ENCODE data around the gene CPLANE1. TPM values are rescaled to one million over a fixed set of nuclear protein-coding genes. Genes with fewer than 3 reads are reported as not detected.
A peak's percentile ranks its signal among the peaks of the same experiment; 100 is the strongest.

The CPLANE1 gene
- total RNA-seq, 1 donor from 2014 or later = 20.7 TPM

DNA sequence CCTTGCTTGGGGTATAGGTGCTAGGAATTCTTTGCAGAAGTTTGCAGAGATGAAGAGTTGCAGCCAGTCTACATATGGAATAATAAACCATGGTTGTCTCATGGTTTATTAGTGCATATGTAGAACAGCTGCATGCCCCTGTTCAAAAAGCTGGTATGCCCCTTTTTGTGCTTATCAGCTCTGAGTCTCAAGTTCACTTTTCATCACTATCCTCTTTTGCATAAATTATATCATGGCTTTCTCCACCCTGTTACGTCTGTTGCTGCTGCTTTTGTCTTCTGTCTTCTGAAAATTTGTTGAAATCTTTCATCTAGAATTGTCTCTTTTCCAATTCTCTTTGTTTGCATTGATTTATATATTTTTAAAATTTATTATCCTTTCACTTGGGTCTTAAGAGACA is 172.0 kb downstream of the CPLANE1 start:
- Histone ChIP-seq H3K9me3 (no peaks in the 10 kb centered on the region), H3K4me1 (peaks cover 5% of the 10 kb centered on the region), H3K27ac (no peak overlapping the region), H3K36me3 (peaks cover 4% of the 10 kb centered on the region), H3K27me3 (ENCODE audit: low read depth) (no peaks in the 10 kb centered on the region), H3K4me3 (no peak overlapping the region)
- intact Hi-C loops (cut with DNase I) = no loop called here
- TF ChIP-seq, protein P1, sequence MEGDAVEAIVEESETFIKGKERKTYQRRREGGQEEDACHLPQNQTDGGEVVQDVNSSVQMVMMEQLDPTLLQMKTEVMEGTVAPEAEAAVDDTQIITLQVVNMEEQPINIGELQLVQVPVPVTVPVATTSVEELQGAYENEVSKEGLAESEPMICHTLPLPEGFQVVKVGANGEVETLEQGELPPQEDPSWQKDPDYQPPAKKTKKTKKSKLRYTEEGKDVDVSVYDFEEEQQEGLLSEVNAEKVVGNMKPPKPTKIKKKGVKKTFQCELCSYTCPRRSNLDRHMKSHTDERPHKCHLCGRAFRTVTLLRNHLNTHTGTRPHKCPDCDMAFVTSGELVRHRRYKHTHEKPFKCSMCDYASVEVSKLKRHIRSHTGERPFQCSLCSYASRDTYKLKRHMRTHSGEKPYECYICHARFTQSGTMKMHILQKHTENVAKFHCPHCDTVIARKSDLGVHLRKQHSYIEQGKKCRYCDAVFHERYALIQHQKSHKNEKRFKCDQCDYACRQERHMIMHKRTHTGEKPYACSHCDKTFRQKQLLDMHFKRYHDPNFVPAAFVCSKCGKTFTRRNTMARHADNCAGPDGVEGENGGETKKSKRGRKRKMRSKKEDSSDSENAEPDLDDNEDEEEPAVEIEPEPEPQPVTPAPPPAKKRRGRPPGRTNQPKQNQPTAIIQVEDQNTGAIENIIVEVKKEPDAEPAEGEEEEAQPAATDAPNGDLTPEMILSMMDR (IDR thresholded peaks at IDR 0.05) = no peak
- DNase-seq (no peak), ATAC-seq (no peak)

DNA sequence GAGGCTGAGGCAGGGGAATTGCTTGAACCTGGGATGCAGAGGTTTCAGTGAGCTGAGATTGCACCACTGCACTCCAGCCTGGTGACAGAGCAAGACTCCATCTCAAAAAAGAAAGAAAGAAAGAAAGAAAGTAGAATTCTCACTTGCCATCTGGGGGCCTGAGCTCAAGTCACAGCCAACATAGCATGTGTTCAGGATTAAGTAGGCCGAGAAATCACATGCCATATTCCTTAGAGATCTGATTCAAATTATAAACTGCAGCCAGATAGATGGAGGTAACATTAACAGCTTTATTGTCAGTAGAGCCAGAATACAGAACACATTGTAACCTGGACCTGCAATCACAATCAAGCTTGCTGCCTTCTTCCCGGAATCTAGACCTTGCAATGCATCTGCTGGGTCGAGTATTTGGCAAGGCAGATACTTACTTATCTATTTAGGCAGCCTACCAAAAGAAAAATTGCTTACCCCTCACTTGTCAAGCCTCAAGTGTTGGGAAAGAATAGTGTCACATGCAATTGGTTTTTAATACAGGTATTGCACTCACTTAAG is 173.7 kb downstream of the CPLANE1 start:
- H3K36me3 ChIP-seq = peaks cover 4% of the 10 kb centered on the region
- DNase-seq = no peak
- intact Hi-C loops (cut with DNase I) = no loop called here
- H3K4me3 ChIP-seq = no peak overlapping the region
- H3K9me3 ChIP-seq = no peaks in the 10 kb centered on the region
- ATAC-seq = no peak
- H3K27me3 ChIP-seq (ENCODE audit: low read depth) = no peaks in the 10 kb centered on the region
- no peak overlapping the region for H3K27ac ChIP-seq
- peaks cover 5% of the 10 kb centered on the region for H3K4me1 ChIP-seq
- TF ChIP-seq, protein P1 (IDR thresholded peaks at IDR 0.05) = no peak

DNA sequence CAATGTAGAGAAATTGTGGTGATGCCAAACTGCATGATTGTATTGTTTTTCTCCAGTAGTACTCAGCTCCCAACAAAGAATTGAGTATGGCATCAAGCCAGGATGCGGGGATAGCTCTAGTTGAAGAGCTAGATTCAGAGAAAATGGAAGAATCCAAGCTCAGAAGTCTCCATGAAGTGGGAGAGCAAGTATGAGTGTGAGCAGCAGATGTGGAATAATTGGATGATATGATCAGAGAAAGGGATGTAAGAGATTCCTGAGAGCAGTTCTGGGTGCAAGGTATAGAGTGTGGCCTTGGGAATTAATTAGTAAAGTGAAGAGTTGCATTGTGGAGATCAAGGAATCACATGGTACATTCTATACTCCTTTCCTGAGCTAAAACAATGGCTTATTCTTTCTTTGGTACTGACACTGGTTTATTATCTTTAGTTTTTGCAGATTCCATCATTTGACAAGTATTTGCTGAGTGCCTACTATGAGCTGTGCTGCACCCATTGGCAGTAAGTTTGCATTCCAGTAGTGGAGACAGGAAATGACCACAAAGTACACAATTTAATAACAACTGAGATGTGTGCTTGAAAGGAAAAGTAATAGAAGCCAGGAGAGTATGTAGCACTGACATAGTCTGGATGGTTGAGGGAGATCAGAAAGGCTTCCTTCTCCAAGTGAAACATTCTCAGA is 177.1 kb downstream of the CPLANE1 start:
- Histone ChIP-seq H3K4me1 (peaks cover 5% of the 10 kb centered on the region), H3K9me3 (no peaks in the 10 kb centered on the region), H3K4me3 (no peak overlapping the region), H3K36me3 (no peaks in the 10 kb centered on the region), H3K27ac (no peak overlapping the region), H3K27me3 (ENCODE audit: low read depth) (no peaks in the 10 kb centered on the region)
- TF ChIP-seq, protein P1 (IDR thresholded peaks at IDR 0.05) = no peak
- no peak for DNase-seq
- peak; percentile 28 to 50 for ATAC-seq
- intact Hi-C loops (cut with DNase I) = no loop called here

DNA sequence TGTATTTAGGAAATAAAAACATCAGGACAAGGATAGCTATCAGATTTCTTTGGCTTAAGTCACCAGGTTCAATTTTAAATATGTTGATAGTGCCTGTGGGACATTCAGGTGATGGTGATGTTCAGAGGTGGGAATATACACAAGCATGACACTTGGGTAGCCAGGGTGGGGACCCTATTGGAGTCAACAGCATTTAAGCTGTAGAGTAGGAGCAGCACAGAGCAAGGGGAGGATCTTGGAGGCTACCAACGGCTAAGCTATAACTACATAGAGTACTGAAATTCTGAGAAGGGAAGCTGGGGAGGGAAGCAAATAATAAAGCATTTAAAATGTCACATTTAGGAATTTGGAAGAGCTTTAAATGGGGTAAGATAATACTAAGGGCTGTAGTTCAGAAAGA is 177.7 kb downstream of the CPLANE1 start:
- TF ChIP-seq, protein P1 (IDR thresholded peaks at IDR 0.05) = no peak
- intact Hi-C loops (cut with DNase I) = no loop called here
- Histone ChIP-seq H3K4me3 (no peak overlapping the region), H3K4me1 (peaks cover 5% of the 10 kb centered on the region), H3K27me3 (ENCODE audit: low read depth) (no peaks in the 10 kb centered on the region), H3K27ac (no peak overlapping the region), H3K9me3 (no peaks in the 10 kb centered on the region), H3K36me3 (no peaks in the 10 kb centered on the region)
- ATAC-seq (peak in 1 of 2 donors; percentile 11), DNase-seq (no peak)

DNA sequence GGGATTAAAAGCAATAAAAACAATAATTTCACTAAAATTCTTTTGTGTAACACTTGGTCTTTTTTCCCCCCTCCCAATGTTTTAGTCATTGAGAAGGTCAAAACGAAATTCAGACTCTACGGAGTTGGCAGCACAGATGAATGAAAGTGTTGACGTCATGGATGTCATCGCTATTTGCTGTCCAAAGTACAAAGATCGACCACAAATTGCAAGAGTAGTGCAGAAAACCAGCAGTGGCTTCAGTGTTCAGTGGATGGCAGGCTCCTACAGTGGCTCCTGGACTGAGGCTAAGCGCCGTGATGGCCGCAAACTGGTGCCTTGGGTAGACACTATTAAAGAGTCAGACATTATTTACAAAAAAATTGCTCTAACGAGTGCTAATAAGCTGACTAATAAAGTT is 184.7 kb downstream of the CPLANE1 start:
- H3K27ac ChIP-seq = no peak overlapping the region
- no peak overlapping the region for H3K4me3 ChIP-seq
- no peaks in the 10 kb centered on the region for H3K27me3 ChIP-seq (ENCODE audit: low read depth)
- intact Hi-C loops (cut with DNase I) = no loop called here
- DNase-seq (no peak), ATAC-seq (no peak)
- TF ChIP-seq, protein P1 (IDR thresholded peaks at IDR 0.05) = no peak
- no peaks in the 10 kb centered on the region for H3K9me3 ChIP-seq
- peaks cover 58% of the 10 kb centered on the region for H3K36me3 ChIP-seq
- H3K4me1 ChIP-seq = no peaks in the 10 kb centered on the region
